COR-L47 (cell line): ENCODE measurements around the gene SETD7.

Experiments
- DNase-seq: peaks from one replicate; lab custom pipeline; 2025; lab: John Stamatoyannopoulos, UW

The SETD7 gene

GRCh38 chr4:139550724-139551429 lies 5.1 kb downstream of the SETD7 start:
- no peak for DNase-seq

DNA sequence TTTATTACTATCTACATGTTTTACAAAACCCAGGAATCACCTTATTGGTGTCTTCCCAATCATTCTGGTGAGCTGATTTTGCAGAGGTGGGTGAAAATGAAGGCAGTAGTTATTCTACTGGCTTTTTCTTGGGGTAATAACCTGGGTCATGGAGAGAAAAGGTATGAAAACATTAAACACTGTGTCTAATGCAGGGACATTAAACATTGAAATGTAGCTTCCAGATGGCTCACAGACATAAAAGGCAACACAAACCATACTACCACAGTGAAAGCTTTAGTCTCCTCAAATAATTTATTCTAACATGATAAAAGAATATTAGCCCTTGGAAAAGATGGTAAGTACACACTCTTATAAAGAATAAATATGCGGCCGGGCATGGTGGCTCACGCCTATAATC lies 8.0 kb downstream of the SETD7 start:
- no peak for DNase-seq

- no peak for DNase-seq
These were observed 15.4 kb downstream of the SETD7 start for GRCh38 chr4:139540632-139541031.

- no peak for DNase-seq
These were observed 15.9 kb downstream of the SETD7 start for GRCh38 chr4:139540161-139540560.

DNA sequence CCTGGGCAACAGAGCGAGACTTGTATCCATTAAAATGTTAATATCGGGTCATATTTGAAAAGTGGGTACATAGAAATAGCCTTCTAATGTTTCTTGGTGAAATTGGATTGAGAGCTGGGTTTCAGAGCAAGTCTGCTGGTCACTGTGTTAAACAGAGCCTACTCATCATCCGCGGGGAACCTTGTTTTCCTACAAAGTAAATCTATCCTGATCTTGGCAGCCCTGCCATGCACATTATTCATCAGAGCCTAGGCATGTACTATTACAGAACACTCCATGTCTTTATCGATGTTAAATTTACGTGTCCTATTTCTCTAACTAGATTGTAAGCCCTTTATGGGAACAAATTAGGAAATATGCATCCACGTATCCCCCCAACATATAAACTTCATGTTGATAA lies 18.7 kb downstream of the SETD7 start:
- no peak for DNase-seq

GRCh38 chr4:139535871-139536234 lies 20.2 kb downstream of the SETD7 start:
- DNase-seq = no peak

GRCh38 chr4:139535228-139535870 lies 20.7 kb downstream of the SETD7 start:
- no peak for DNase-seq

DNA sequence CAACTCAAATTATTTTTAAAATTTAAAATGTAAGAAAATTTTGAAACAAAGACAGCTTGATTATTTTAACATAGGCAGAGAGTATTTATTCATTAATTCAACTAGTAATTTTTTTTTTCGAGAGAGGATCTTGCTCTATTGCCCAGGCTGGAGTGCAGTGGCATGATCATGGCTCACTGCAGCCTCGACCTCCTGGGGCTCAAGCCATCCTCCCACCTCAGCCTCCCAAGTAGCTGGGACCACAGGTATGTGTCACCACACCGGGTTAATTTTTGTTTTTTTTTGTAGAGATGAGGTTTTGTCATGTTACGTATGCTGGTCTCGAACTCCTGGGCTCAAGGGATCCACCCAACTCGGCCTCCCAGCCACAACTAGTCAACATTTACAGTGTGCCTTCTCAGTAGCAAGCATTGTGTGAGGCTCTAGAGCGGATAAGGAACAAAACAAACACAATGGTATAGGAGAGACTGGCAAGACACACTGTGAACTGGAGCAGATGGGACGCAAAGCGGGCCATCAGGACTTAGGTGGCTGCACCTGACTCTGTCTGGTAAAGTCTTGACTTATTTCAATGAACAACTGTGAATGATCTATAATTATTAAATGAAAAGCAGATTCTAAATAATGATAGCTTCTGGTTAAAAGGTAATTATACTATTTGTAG lies 21.6 kb downstream of the SETD7 start:
- DNase-seq = no peak

DNA sequence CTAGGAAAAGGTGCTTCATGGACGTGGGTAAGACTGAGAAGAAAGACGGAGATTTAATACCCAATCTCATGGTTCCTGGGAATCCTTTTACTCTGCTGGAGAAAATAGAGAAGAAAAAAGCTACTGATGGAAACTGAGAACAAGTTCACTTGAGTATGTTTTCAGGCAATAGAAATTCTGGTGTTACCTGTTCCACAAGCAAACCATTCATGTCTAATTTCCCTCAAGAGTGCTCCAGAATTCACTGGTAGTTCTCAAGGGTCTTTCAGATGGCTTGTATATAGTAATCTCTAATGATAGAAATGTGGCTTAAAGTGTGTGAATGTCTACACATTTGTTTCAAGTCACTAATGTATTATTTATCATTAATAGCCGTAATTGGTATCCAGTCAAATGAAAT lies 22.5 kb downstream of the SETD7 start:
- no peak for DNase-seq

GRCh38 chr4:139532947-139533346 lies 23.1 kb downstream of the SETD7 start:
- no peak for DNase-seq

DNA sequence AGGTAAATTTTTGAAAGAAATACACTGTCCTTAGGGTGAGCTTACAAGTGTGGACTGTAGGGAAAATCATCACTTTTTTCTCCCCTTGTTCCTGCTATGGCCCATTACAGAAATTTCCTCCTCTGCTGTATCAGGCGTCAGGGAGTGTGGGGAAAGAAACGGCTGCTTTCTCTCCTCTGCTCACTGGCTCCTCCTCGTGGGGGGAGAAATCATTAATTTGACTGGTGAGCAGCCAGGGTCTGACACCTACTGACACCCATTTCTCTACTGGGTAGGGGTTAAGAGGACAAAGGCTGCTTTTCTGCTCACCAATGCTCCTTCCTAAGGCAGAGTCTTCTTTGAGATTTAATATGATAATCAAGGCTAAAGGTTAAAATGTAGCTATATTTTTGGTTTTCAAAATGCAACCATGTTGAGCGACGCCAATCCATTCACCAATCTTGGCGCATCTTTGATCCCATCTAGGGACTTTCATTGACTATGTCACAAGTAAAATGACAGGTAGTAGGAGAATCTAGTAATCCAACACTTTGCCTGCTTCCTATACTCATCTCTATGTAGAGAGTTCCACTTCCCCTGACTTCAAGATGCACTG lies 25.1 kb downstream of the SETD7 start:
- peak; percentile 14 for DNase-seq

DNA sequence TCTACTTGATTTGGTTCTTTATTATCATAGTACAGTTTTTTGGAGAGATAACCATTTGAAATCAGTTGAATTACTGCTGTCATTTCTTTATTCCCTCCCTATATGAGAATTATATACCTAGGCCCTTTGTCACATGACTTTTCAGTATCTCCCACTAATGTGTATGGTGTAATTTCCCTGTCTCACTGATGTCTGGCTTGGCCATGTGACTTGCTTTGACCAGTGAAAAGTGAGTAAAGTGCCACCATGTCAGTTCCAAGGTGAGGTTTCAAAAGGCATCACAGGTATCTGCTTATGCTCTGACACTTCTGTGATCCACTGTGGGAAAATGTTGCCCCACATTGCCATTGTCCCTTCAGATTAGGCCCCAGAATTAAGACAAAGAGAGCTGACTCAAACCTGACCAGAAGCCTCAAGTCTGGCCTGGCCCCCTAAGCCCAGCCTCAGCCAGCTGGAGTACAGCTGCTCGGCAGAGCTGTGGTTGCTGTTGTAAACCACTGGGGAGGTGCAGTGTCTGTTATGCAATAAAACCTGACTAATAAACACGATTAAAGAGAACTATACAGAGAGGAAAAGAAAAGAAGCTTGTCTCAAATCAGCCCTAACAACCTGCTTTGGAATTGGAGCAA lies 27.5 kb downstream of the SETD7 start:
- DNase-seq = no peak

DNA sequence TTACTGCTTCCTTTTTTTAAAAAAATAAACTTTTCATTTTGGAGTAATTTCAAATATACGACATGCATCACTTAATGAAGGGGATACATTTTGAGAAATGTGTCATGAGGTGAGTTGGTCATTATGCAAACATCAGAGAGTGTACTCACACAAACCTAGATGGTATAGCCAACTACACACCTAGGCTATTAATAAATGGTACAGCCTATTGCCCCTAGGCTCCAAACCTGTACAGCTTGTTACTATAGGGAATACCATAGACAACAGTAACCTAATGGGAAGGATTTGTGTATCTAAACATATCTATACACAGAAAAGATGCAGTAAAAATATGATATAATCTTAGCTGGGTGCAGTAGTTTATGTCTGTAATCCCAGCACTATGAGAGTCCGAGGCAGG lies 29.1 kb downstream of the SETD7 start:
- no peak for DNase-seq

GRCh38 chr4:139525414-139525813 lies 30.6 kb downstream of the SETD7 start:
- DNase-seq = no peak

DNA sequence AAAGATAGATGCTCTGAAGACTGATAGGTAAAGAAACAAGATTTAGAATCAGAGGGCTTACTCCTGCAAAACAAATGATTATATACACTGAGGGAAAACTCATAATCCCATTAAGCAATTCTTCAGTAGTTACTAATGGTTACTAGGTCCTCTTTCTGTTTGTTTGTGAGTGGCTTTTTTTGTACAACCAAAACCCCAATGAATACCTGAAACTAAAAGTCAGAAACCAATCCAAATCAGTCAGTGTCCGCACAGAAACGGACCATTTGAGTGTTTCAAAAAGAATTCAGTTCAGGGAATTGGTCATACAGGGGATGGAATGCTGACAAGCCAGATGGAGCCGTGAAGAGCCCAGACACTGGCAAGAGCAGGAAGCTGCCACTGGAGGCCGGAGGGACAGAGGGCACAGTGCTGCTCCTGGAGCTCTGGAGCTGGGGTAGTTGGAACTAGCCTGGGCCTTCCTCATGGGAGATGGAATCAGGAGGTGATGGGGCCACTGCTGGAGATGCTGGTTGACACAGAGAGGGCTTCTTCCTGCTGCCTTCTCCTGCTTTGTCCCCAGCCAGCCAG lies 31.9 kb downstream of the SETD7 start:
- no peak for DNase-seq

GRCh38 chr4:139523076-139523475 lies 32.9 kb downstream of the SETD7 start:
- DNase-seq = peak; percentile 26

DNA sequence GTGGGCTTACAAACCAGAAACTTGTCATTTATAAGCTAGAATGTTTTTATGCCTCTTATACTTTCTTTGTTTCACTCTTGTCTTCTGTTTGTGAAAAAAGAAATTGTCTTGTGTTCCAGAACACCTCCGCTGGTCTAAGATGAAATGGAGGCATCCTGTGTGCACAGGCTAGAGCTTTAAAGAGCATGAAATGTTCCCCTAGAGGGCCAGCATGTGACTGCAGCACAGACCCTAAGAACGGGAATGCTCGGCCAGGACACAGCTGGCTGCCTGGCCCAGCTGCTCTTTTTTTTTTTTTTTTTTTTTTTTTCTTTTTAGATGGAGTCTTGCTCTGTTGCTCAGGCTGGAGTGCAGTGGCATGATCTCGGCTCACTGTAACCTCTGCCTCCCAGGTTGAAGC lies 33.6 kb downstream of the SETD7 start:
- no peak for DNase-seq

DNA sequence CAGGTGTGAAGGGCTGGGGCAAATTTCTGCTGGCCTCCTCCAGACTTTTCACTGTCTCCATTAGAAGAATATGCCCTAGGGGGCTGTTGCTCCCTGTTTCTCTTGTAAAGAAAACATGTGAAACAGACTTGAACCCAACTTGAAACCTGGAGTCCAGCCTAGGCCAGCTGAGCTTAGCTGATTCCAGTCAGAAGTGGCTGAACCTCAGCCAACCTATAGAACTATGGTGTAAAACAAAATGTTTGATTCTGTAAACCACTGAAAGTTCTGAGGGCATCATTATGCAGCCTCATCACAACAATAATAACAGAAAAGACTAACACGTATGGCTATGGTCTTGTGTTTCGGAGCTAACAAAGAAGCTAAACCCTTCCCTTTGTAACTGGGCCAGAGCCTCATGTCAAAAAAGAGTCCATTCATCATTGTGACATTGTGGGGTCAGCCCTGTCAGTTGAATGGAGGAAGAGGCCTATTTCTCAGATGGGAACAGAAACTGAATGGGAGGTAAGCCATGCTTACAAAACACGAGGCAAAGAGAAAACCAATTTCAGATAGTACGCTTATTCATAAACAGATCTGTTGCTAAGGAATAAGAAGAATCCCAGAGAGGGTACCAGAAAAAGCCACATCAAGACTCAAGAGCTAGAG lies 34.1 kb downstream of the SETD7 start:
- DNase-seq = no peak

DNA sequence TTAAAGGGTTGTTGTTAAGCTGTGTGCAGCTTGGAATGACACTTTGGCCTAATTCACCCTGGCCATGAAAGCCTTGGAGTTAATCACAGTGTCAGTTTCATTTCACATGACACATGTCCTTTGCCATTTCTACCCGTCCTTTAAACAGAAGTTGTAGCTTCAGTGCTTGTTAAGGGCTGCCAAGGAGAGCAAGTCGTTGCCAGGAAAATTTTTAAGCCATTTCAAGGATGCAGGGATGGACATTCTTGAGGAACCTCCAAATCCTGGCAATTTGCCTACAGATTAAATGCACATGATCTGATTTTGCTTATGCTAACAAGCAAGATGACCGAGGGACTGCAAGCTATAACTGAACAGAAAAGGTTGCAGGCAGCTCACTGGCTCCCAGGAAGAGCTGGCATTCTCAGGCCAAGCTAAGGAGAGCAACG lies 40.5 kb downstream of the SETD7 start:
- no peak for DNase-seq

- no peak for DNase-seq
These were observed 41.5 kb downstream of the SETD7 start for GRCh38 chr4:139514382-139515059.

GRCh38 chr4:139511320-139511719 lies 44.7 kb downstream of the SETD7 start:
- DNase-seq = no peak
